ENCODE measurements around the gene RBM33. TPM values are rescaled to one million over a fixed set of nuclear protein-coding genes. Genes with fewer than 3 reads are reported as not detected.

Gene RBM33
- polyA plus RNA-seq, 2 of the 4 experiments (the other 2 are of a cell fraction), result 21.7 to 21.9 TPM

GRCh38 chr7:155755026-155755425 is 110.6 kb downstream of the RBM33 start:
- DNase-seq (ENCODE audit: low read depth in 1 of 2, low spot score in 1 of 2) (no peak), FAIRE-seq (no peak), ATAC-seq (no peak)
- Histone ChIP-seq H3K4me2 (no peak overlapping the region), H3K4me3 (no peak overlapping the region), H3K9me3 (no peaks in the 10 kb centered on the region), H3K27ac (no peak overlapping the region), H3K4me1 (no peaks in the 10 kb centered on the region; the same call in 2 of the 3 replicates)
- CTCF ChIA-PET, result interaction anchor here (1.1 to 1.5 kb wide), 2 partner anchors 156 to 342 kb away, joined by 3 to 4 read pairs; no protein-coding TSS in a partner anchor
- WGBS (ENCODE audit: missing lambda C conversion rate), result 100% methylated on average over 3 of the region's 3 CpGs
- POLR2A ChIA-PET, result no interaction called here
- TF ChIP-seq FOSL2 (IDR thresholded peaks at IDR 0.05) (no peak), FOSL2 (CRISPR knock-in tag; IDR thresholded peaks at IDR 0.05) (no peak), JUNB (IDR thresholded peaks at IDR 0.05) (no peak), HDAC2 (IDR thresholded peaks at IDR 0.05) (no peak), FOSB (CRISPR knock-in tag; IDR thresholded peaks at IDR 0.05) (no peak), CTCF (IDR thresholded peaks at IDR 0.05) (no peak), KDM1A (IDR thresholded peaks at IDR 0.05; ENCODE audit: low read depth) (no peak), SMC3 (IDR thresholded peaks at IDR 0.05) (no peak), RAD21 (conservative IDR thresholded peaks at IDR 0.05 in 1 of 2, IDR thresholded peaks at IDR 0.05 in 1 of 2) (no peak), POLR2A (IDR thresholded peaks at IDR 0.05; ENCODE audit: low read length) (no peak), BHLHE40 (IDR thresholded peaks at IDR 0.05; ENCODE audit: low read depth, low read length) (no peak), GATA3 (IDR thresholded peaks at IDR 0.05; ENCODE audit: borderline replicate concordance) (no peak), SREBF2 (IDR thresholded peaks at IDR 0.05) (no peak), ZSCAN20 (CRISPR knock-in tag; IDR thresholded peaks at IDR 0.05) (no peak), PBX3 (IDR thresholded peaks at IDR 0.05) (no peak), MAZ (IDR thresholded peaks at IDR 0.05; ENCODE audit: borderline replicate concordance, low read depth, low read length) (no peak), HES2 (IDR thresholded peaks at IDR 0.05) (no peak), BCL3 (IDR thresholded peaks at IDR 0.05) (no peak), EHF (CRISPR knock-in tag; IDR thresholded peaks at IDR 0.05) (no peak), CBX8 (IDR thresholded peaks at IDR 0.05) (no peak)

- POLR2A ChIA-PET, result no interaction called here
- FAIRE-seq (no peak), ATAC-seq (no peak), DNase-seq (ENCODE audit: low read depth in 1 of 2, low spot score in 1 of 2) (no peak)
- H3K4me3 ChIP-seq, result no peak overlapping the region
- no peaks in the 10 kb centered on the region for H3K9me3 ChIP-seq
- no peaks in the 10 kb centered on the region for H3K4me1 ChIP-seq
- TF ChIP-seq CHD2 (IDR thresholded peaks at IDR 0.05; ENCODE audit: low read length, partially characterized antibody) (no peak), BCL3 (IDR thresholded peaks at IDR 0.05) (no peak), CBX2 (IDR thresholded peaks at IDR 0.05; ENCODE audit: borderline replicate concordance, low read depth) (no peak)
- 98% methylated on average over 9 of the region's 9 CpGs for WGBS (ENCODE audit: missing lambda C conversion rate)
- no peak overlapping the region for H3K4me2 ChIP-seq
- CTCF ChIA-PET, result interaction anchor here (0.7 to 2.8 kb wide), 2 partner anchors 157 to 384 kb away, joined by 3 to 15 read pairs; no protein-coding TSS in a partner anchor
- no peak overlapping the region for H3K27ac ChIP-seq
Observed at GRCh38 chr7:155756322-155756721, 111.9 kb downstream of the RBM33 start.

Measured in A549 (cell line).